Neural cell (in vitro differentiated cells): ENCODE measurements around the gene MYB. TPM values are rescaled to one million over a fixed set of nuclear protein-coding genes. Genes with fewer than 3 reads are reported as not detected.

Source experiments
- H2AFZ ChIP-seq: fragments of 200-600, 300-800 bp; sonication (generic), shearing (Covaris generic); 2 replicates; pipeline ENCODE4 v1.6.0; 2014; ENCODE audit warnings: low read depth, mild to moderate bottlenecking, antibody characterized with exemption, low read length, moderate library complexity
- H3F3A ChIP-seq: fragments of 200-600 bp; shearing (Covaris generic); 2 replicates; pipeline ENCODE4 v1.6.1; 2016; ENCODE audit warnings: mild to moderate bottlenecking, moderate library complexity, mixed read lengths, antibody characterized with exemption, low read length; ENCODE audit not compliant: insufficient read depth, poor library complexity, severe bottlenecking
- H3K27ac ChIP-seq: fragments of 200-600, 300-800 bp; sonication (generic), shearing (Covaris generic); 2 replicates; pipeline ENCODE4 v1.5.1; 2014; ENCODE audit warnings: mild to moderate bottlenecking, low read length, moderate library complexity
- H3K27me3 ChIP-seq: fragments of 300-800, 200-600 bp; sonication (generic), shearing (Covaris generic); 2 replicates; pipeline ENCODE4 v1.6.0; 2014; ENCODE audit warnings: mild to moderate bottlenecking, low read depth, low read length, moderate library complexity; ENCODE audit not compliant: insufficient read depth
- H3K36me3 ChIP-seq: fragments of 300-800, 200-600 bp; sonication (generic), shearing (Covaris generic); 2 replicates; pipeline ENCODE4 v1.5.1; 2014; ENCODE audit warnings: mild to moderate bottlenecking, antibody characterized with exemption, low read length, moderate library complexity; ENCODE audit not compliant: insufficient read depth
- H3K4me2 ChIP-seq: fragments of 300-800, 200-600 bp; sonication (generic), shearing (Covaris generic); 2 replicates; pipeline ENCODE4 v1.6.0; 2014; ENCODE audit warnings: mild to moderate bottlenecking, low read length
- H3K4me3 ChIP-seq: fragments of 300-800, 200-600 bp; sonication (generic), shearing (Covaris generic); 2 replicates; pipeline ENCODE4 v1.5.1; 2014; ENCODE audit warnings: mild to moderate bottlenecking, low read length, moderate library complexity
- H3K79me2 ChIP-seq: fragments of 200-600 bp; shearing (Covaris generic); replicated peaks from 2 replicates; pipeline ENCODE4 v1.6.0; 2014; ENCODE audit warnings: mild to moderate bottlenecking, low read length, moderate library complexity; ENCODE audit not compliant: insufficient read depth
- H3K9ac ChIP-seq: fragments of 300-800, 200-600 bp; sonication (generic), shearing (Covaris generic); 2 replicates; pipeline ENCODE4 v1.6.1; 2016; ENCODE audit warnings: mild to moderate bottlenecking, low read length, mixed read lengths
- H3K9me2 ChIP-seq: fragments of 200-600 bp; shearing (Covaris generic); 2 replicates; pipeline ENCODE4 v1.6.1; 2016; ENCODE audit warnings: mild to moderate bottlenecking, low read length, mixed read lengths; ENCODE audit not compliant: insufficient read depth
- H3K9me3 ChIP-seq: fragments of 200-600, 300-800 bp; sonication (generic), shearing (Covaris generic); 2 replicates; pipeline ENCODE4 v1.6.1; 2016; ENCODE audit warnings: mild to moderate bottlenecking, mixed run types, low read length, moderate library complexity, mixed read lengths
- H4K20me1 ChIP-seq: fragments of 200-600 bp; shearing (Covaris generic); 2 replicates; pipeline ENCODE4 v1.6.1; 2016; ENCODE audit warnings: mild to moderate bottlenecking, mixed run types; ENCODE audit not compliant: insufficient read depth
- EP300 ChIP-seq: fragments of 450-650 bp; conservative IDR thresholded peaks from 2 replicates; pipeline ENCODE4 v1.6.1; 2014; ENCODE audit warnings: antibody characterized with exemption, mild to moderate bottlenecking, moderate library complexity; ENCODE audit not compliant: poor library complexity, severe bottlenecking
- EZH2 ChIP-seq: fragments of 200-600, 300-800 bp; shearing (Covaris generic), sonication (generic); IDR thresholded peaks from 2 replicates; pipeline ENCODE4 v1.6.1; 2014; ENCODE audit warnings: antibody characterized with exemption, low read length, borderline replicate concordance, mild to moderate bottlenecking; ENCODE audit not compliant: insufficient read depth, poor library complexity, severe bottlenecking
- MXI1 ChIP-seq: fragments of 450-650 bp; conservative IDR thresholded peaks from 2 replicates; pipeline ENCODE4 v1.6.1; 2014; ENCODE audit warnings: antibody characterized with exemption, mild to moderate bottlenecking; ENCODE audit not compliant: poor library complexity, severe bottlenecking
- POLR2AphosphoS5 ChIP-seq: IDR thresholded peaks from 2 replicates; pipeline ENCODE4 v1.6.1; 2012
- RAD21 ChIP-seq: fragments of 450-650 bp; conservative IDR thresholded peaks from 2 replicates; pipeline ENCODE4 v1.6.1; 2014; ENCODE audit warnings: antibody characterized with exemption, mild to moderate bottlenecking, moderate library complexity
- SMC3 ChIP-seq: fragments of 450-650 bp; conservative IDR thresholded peaks from 2 replicates; pipeline ENCODE4 v1.6.1; 2014; ENCODE audit warnings: antibody characterized with exemption, mild to moderate bottlenecking, moderate library complexity; ENCODE audit not compliant: poor library complexity
- TAF1 ChIP-seq: IDR thresholded peaks from 2 replicates; pipeline ENCODE4 v1.6.1; 2012; ENCODE audit warnings: low read depth
- polyA plus RNA-seq: library from polyadenylated mRNA; depleted of rRNA; stranded (reverse); fragments of >200 nt; gene quantifications from 2 replicates; pipeline ENCODE4 v1.2.3, GENCODE V29; 2014
- TF ChIP-seq, protein P1 (sequence below): fragments of 450-650 bp; IDR thresholded peaks from 2 replicates; pipeline ENCODE4 v1.5.1; 2014; ENCODE audit warnings: antibody characterized with exemption, mild to moderate bottlenecking, moderate library complexity; ENCODE audit not compliant: poor library complexity, severe bottlenecking
- TF ChIP-seq, protein P2 (sequence below): IDR thresholded peaks from 2 replicates; pipeline ENCODE4 v1.6.1; 2012; ENCODE audit warnings: borderline replicate concordance

The MYB gene
- polyA plus RNA-seq, 1 donor from 2014 or later: 4.0 TPM

DNA sequence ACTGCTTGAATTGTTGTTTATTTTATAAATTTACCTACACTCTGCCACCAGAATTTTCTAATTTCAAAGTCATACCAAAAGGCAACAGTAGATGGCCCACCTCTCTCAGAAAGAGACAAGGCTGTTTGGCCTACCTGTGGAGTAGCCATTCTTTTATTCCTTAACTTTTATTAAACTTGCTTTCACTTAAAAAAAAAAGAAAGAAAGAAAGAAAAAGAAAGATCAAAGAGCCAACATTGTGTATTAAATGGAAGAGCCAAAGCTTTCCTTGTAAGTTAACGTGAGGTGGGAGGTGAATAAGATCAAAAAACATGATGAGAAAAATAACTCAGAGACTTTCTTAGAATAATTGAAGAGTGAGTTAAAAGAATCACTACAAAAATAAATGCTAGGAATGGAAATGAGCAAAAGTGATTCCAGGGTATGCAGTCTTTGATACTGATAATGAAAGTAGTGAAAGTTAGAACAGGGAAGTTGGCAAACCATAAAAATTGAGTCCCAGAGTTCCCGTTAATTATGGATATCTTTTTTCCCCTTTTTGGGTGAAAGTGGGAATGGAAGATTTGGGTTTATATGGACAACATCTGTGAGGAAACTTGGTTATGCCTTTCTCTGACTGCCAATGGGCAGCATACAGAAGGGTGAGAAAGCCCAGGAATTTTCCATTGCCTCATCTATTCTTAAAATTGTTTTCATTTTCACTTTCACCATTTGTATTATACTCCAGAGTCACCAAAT is 35.9 kb upstream of the MYB start:
- Histone ChIP-seq H3K36me3 (no peaks in the 10 kb centered on the region), H3K4me3 (no peak overlapping the region), H3K9me3 (no peaks in the 10 kb centered on the region), H3K79me2 (no peaks in the 10 kb centered on the region), H3K27ac (no peak overlapping the region), H3K9me2 (no peaks in the 10 kb centered on the region), H2AFZ (no peak overlapping the region), H3F3A (no peaks in the 10 kb centered on the region), H3K4me2 (no peak overlapping the region), H3K9ac (no peak overlapping the region), H4K20me1 (no peaks in the 10 kb centered on the region), H3K27me3 (no peaks in the 10 kb centered on the region)
- TF ChIP-seq, protein P1, sequence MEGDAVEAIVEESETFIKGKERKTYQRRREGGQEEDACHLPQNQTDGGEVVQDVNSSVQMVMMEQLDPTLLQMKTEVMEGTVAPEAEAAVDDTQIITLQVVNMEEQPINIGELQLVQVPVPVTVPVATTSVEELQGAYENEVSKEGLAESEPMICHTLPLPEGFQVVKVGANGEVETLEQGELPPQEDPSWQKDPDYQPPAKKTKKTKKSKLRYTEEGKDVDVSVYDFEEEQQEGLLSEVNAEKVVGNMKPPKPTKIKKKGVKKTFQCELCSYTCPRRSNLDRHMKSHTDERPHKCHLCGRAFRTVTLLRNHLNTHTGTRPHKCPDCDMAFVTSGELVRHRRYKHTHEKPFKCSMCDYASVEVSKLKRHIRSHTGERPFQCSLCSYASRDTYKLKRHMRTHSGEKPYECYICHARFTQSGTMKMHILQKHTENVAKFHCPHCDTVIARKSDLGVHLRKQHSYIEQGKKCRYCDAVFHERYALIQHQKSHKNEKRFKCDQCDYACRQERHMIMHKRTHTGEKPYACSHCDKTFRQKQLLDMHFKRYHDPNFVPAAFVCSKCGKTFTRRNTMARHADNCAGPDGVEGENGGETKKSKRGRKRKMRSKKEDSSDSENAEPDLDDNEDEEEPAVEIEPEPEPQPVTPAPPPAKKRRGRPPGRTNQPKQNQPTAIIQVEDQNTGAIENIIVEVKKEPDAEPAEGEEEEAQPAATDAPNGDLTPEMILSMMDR: peak; percentile 71
- peak; percentile 73 for TF ChIP-seq RAD21
- peak; percentile 70 for TF ChIP-seq SMC3
- TF ChIP-seq EP300: no peak
- TF ChIP-seq, protein P2, sequence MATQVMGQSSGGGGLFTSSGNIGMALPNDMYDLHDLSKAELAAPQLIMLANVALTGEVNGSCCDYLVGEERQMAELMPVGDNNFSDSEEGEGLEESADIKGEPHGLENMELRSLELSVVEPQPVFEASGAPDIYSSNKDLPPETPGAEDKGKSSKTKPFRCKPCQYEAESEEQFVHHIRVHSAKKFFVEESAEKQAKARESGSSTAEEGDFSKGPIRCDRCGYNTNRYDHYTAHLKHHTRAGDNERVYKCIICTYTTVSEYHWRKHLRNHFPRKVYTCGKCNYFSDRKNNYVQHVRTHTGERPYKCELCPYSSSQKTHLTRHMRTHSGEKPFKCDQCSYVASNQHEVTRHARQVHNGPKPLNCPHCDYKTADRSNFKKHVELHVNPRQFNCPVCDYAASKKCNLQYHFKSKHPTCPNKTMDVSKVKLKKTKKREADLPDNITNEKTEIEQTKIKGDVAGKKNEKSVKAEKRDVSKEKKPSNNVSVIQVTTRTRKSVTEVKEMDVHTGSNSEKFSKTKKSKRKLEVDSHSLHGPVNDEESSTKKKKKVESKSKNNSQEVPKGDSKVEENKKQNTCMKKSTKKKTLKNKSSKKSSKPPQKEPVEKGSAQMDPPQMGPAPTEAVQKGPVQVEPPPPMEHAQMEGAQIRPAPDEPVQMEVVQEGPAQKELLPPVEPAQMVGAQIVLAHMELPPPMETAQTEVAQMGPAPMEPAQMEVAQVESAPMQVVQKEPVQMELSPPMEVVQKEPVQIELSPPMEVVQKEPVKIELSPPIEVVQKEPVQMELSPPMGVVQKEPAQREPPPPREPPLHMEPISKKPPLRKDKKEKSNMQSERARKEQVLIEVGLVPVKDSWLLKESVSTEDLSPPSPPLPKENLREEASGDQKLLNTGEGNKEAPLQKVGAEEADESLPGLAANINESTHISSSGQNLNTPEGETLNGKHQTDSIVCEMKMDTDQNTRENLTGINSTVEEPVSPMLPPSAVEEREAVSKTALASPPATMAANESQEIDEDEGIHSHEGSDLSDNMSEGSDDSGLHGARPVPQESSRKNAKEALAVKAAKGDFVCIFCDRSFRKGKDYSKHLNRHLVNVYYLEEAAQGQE: no peak
- TF ChIP-seq TAF1: no peak

DNA sequence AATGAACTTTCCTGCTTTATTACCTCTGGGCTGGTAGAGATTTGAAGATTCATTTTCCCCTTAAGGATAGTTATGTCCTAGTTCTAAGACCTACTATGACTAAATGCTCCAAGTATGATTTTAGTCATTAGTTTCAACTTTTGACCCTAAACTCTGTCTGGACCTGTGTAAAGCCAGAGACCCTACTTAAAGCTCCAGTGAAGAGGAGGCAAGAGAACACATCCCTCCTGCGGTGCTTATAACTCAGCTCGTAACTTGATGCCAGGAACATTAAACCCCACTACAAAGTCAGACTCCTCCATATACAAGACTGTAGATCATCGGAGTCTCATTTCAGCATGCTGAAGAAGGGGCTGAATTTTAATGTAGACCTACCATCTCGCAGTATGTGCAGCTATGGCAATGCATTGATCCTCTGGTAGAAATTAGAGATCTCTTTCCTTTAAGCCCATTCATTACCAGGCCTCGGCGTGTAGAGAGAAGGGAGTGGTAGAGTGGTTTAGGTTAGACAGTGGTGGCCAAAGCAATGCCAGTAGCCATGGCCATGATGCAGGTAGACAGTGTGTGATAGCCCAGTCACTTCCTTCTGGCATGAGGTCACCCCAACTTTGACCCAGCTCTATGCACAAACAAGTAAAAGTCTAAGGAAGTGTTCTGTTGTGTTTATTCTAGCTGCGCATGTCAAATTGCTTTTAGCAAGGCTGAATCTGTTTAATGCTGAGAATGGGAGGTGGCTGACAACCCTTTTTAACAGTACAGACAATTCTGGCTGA is 34.8 kb upstream of the MYB start:
- TF ChIP-seq EP300 (no peak), SMC3 (no peak), TAF1 (no peak), MXI1 (no peak), EZH2 (no peak), POLR2AphosphoS5 (no peak), RAD21 (no peak)
- TF ChIP-seq, protein P1: no peak
- TF ChIP-seq, protein P2: no peak
- Histone ChIP-seq H3K4me3 (no peak overlapping the region), H3K9me3 (no peaks in the 10 kb centered on the region), H3F3A (no peaks in the 10 kb centered on the region), H3K36me3 (no peaks in the 10 kb centered on the region), H3K9ac (no peak overlapping the region), H4K20me1 (no peaks in the 10 kb centered on the region), H3K79me2 (no peaks in the 10 kb centered on the region), H2AFZ (no peak overlapping the region), H3K9me2 (no peaks in the 10 kb centered on the region), H3K27me3 (no peaks in the 10 kb centered on the region), H3K27ac (no peak overlapping the region), H3K4me2 (no peak overlapping the region)
